HG03520 (cell line): ENCODE data around the gene KRT76.
"Not testable (repeated sequence)": the region's sequence is repeated elsewhere in the genome, so short reads cannot be mapped to it uniquely, and the experiment has no call there.

ENCODE experiments used
- ATAC-seq: cut with Tn5 transposase; IDR thresholded peaks from one replicate; pipeline ENCODE4 v1.9.1; 2021; ENCODE audit warnings: mild to moderate bottlenecking, moderate library complexity; ENCODE audit not compliant: unreplicated experiment

Gene KRT76

GRCh38 chr12:52798671-52799504 lies 21.7 kb upstream of the KRT76 start:
- ATAC-seq = no peak

- ATAC-seq = no peak
Observed at GRCh38 chr12:52798003-52798670, 21.0 kb upstream of the KRT76 start.

DNA sequence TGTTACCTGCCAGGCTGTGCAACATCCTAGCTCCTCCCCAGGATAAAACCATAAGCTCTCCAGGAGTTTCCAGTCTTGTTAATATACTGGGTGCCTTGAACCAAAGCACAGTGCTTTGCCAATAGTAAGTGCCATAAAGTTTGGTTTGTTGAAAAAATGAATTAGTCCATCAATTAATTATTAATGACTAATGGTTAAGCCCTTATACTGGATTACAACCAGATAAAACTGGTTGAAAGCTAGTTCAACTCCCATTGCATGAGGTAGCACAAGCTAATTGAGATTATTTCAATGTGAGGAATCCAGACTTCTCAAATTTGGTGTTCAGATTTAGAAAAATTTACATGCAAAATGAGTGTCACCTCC lies 20.4 kb upstream of the KRT76 start:
- ATAC-seq = no peak

DNA sequence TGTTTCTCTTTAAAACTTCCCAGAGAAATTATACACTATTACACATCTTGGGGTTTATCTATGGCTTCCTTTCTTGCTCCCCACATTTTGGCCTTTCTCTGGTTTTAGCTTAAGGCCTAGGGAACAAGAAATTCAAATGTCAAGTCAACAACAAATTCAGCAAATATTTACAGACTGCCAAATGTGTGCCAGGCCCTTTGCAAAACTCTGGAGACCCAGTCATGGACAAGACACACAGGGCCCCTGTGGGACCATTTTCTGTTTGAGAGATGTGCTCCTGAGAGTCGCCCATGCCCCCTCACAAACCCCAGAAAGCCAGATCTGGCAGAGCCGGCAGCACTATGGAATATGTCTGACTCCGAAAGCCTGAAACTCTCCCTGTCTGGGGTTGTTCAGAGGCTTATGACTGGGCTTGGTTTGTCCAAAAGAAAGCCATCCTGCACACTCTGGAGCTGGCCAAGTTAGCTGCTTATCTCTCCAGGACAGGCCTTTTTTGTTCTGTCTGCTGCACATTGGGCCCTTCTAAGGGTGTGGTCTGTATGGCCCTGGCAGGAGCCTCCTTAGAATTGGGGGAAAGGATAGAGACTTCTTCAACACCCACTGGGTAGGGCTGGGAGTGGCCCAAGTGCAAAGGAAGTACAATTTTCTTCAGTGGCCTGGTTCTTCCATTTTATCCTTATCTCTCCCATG lies 19.8 kb upstream of the KRT76 start:
- ATAC-seq = no peak

GRCh38 chr12:52796429-52796794 lies 19.3 kb upstream of the KRT76 start:
- no peak for ATAC-seq

GRCh38 chr12:52795694-52796428 lies 18.7 kb upstream of the KRT76 start, which contains the start of gene KRT3:
KRT3 (minus strand) TSS chr12:52796117; CDS start chr12:52796042, 75 bp downstream.
- ATAC-seq = no peak

- not testable (repeated sequence) for ATAC-seq
Observed at GRCh38 chr12:52795332-52795674, 18.2 kb upstream of the KRT76 start.

DNA sequence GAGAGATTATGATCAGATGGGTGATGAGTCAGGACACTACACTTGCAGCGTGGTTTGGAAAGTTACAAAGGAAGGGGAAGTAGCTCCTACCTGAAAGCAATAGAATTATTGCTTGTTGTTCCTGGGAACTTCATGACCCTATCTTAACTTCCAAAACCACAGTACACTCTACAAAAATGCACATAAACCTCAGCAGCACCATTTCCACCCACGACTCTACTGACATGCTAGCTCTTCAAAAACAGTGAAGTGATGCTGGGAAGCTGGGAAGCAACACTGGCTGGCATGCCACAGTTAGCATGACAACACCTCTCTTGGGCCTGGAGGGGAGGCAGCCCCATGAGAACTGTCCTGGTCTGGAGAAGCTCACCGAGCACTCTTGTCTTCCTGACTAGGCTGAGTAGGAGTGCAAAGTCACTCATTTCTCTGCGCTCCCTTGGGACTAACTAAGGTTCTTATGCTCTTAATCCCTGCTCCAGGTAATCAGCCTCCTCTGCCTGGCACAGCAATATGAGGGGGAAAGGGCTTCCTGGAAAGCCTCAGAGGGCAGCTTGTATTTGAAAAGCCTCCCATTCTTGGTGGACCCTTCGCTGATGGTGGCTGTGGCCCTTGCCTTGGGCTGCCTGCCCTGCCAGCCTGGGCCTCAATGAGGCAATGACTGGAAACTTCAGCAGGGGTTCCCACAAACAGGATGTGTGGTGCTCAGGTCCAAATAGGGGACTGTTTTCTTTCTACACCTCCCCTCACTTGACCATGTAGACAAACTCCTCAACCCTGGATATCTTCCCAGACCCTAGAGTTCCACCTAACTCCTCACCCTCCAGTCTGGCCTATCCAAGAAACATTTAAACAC lies 17.6 kb upstream of the KRT76 start:
- no peak for ATAC-seq

GRCh38 chr12:52792185-52793029 lies 15.3 kb upstream of the KRT76 start:
- no peak for ATAC-seq

DNA sequence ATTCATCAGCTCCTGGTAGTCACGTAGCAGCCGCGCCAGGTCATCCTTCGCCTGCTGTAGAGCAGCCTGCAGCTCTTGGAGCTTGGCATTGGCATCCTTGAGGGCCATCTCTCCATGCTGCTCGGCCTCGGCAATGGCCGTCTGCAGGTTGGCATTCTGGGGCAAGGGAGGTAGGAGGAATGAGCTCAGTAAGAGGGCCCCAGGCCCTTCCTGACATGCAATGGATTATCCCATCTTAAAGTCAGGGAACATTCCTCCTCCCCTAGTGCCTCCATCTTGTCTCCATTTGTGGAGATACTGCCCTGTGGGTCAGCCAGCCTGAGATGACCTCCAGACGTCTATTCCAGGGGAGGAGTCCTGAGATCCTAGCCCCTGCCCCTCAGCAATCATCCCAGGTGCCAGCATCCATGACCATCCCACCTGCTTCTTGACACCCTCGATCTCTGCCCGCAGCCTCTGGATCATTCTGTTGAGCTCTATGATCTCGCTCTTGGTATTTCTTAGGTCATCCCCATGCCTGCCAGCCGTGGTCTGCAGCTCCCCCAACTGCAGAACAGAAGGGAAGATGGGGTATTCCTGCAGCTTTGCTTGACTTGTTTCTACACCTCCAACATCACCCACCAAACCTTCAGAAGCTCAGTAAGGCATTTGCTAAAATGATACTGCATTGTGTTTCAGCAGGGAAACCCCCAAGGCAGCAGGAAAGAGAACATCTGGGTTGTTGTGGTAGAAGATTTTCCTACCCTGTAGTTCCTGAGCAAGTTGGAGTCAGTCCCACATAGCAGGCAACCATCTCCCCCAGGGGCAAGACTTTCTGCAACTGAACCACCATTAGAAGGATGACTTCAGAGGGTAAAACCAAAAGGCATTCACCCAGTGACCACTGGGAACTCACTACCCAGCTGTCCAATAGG lies 14.4 kb upstream of the KRT76 start:
- no peak for ATAC-seq

DNA sequence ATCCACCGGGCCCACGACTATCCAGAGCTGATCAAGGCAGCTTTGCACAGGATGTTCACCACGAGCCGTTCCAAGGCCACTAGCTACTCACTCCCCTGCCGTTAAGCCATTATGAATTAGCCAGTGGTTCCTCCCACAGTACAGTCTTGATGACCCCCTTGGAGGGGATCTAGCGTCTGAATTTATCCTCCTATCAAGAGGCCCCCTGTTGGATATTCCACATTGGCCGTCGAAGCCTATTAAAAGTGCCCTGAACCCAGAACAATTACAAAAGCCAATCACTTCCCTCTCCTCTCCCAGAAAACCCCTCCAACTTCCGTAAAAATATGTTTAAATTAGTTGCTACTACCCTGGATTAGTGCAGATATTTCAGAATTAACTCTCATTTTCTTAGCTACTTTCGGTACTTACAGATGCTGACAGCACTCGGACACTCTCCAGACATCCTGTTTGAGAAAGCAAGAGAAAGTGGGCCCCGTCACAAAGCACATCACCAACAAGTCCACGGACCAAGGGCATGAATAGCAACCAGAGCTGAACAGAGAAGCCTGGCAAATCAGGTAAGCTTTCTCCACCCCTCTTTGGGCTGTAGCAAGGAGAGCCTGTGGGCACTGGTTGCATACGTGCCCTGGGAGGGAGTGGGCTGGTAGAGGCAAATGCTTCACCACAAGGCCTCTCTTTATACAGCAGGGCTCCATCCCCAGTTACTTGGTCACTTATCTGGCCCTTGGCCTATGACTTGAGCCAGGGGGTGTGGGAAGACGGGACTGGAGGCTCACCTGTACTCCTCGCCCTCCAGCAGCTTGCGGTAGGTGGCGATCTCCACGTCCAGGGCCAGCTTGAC lies 13.5 kb upstream of the KRT76 start:
- ATAC-seq = no peak

DNA sequence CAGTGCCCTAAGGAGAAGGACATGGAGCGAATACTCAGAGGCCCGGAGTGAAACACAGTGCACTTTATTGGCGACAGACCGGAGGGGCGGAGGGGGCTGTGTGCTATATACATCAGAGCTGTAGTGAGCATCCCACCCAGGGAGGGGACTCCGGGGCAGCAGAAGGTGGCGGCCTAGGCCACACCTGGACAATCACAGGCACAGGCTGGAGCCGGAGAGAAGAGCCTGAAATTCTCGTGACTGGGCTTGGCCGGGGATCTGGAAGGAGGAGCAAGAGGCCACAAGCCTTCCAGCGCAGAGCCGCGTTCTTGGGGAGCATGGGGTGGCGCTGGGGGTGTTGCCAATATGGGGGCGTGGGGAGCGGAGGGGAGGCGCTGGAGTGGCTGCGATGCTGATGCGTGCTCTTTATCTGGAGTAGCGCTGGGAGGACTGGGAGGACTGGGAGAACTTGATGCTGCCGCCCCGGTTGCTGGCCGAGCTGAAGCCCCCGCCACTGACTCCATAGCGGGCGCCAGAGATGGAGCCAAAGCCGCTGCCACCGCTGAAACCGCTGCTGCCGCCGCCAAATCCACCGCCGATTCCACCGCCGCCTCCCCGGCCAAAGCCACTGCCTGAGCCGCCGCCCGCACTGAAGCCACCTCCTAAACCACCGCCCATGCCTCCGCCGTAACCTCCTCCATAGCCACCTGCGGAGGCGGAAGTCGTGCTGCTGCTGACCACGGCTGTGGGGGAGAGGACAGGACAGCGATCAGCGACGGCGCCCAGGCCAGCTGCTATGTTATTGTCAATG lies 12.7 kb upstream of the KRT76 start:
- no peak for ATAC-seq

- ATAC-seq = no peak
Observed at GRCh38 chr12:52788876-52789636, 11.9 kb upstream of the KRT76 start.

DNA sequence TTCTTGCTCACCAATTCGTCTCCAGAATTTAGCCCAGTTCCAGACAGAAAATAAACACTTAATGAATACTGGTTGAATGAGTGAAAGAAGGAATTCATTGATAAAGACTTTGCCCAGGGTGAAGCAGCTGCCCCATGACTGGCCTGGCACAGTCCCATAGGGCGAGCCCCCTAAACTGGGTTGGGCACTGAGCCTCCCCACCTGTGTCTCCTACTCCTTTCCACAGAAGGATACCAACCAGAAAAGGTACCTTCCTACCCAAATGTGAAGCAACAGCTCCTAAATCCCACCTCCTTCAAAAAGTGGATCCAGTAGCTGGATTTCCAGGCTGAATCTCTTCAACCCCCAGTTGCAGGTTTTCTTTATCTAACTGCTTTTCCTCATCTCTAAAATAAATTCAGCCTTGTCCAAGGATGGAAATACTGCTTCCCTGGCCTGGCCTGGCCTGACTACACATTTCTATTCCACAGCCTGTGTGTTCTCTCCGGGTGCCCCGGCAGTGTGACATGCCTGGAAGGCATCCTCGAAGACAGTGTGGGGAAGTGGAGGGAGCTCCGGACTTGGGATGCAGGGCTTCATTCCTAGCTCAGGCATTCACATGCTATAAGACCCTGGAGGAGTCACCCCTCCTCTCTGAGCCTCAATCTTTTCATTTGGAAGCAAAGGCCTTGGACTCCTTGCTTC lies 11.2 kb upstream of the KRT76 start:
- ATAC-seq = no peak
